GM19324 (cell line): ENCODE results near the gene PINLYP.

Source experiments
- ATAC-seq: cut with Tn5 transposase; IDR thresholded peaks from one replicate; pipeline ENCODE4 v1.9.1; 2021; ENCODE audit warnings: mild to moderate bottlenecking, moderate library complexity; ENCODE audit not compliant: unreplicated experiment, low FRiP score

PINLYP gene

DNA sequence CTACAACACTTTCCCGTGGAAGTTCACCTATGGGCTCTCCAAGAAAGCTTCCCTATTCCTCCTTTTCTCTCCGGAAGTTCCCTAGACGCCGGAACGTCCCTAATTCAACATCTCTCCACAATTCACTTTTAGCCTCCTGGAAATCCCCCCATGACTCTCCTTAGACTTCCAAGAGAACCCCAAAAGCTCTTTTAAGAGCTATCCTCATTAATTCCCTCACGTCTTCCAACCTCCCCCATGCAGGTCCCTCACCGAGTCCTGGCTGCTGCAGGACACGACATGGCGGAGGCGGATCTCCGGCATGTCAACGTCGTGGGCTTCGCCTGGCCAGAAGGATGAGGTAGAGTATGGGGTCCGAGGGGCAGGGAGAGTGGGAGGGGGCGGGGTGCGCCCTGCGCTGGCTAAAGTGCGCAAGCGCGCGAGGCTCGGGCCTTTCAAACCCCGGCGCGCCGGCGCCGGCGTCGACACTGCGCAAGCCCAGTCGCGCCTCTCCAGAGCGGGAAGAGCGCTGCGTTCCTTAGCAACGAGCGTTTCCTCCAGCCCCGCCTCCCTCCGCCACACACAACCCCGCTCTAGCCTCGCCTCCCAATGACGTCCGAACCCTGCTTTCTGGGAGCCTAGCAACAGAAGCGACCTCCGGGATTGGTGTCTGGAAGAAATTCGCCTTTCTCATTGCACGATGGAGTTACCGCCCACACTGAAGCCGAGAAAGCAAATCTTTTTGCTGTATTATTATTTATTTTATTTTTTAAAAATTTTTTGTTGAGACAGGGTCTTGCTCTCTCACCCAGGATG lies at the start of gene PINLYP, which contains the start of gene XRCC1:
Gene PINLYP (plus strand): TSS at position 646 of the 795 bp plus-strand sequence. CDS start 1,391 bp downstream, outside the sequence.
Gene XRCC1 (minus strand): TSS at position 372 of the 795 bp plus-strand sequence. CDS start 69 bp downstream, at position 303.
- ATAC-seq: peak; percentile 97

DNA sequence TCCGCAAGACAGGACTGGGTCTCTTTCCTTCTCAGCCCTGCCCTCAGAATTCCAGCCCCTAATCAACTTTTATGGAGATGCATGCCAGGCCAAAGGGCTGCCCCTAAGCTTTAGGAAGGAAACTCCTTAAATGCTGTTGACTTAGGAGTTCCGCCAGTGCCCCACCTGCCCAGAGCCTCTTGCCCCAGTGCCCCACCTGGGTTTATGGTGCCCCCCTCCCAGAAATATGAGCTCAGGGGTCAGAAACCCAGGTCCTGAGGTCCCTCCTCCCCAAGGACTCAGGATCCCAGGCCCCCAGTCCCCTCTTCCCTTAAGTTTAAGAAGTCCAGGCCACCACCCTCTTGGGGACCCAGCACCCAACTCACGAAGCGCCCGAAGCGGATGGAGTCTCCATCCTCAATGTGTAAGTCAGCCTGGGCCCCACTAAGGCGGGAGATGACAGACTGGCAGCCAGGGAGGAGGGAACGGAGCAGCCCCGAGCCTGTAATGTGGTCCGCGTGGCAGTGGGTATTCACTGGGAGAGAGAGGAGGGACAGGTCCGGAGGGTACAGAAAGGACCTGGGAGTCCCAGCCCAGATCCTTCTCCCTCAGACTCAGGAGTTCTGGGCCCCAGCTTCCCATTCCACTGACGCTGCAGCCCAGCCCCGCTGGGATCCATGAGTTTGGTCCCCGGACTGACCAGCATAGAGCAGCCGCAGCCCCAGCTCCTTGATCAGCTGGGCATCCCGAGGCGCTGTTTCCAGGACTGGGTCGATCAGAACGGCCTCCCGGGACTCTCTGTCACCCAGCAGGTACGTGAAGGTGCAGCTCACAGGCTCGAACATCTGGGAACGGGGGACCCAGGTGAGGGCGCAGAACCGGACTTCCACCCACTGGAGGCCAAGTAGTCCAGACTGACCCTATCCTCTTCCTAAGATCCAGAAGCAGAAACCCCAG lies 49.5 kb upstream of the PINLYP start:
- ATAC-seq: no peak

DNA sequence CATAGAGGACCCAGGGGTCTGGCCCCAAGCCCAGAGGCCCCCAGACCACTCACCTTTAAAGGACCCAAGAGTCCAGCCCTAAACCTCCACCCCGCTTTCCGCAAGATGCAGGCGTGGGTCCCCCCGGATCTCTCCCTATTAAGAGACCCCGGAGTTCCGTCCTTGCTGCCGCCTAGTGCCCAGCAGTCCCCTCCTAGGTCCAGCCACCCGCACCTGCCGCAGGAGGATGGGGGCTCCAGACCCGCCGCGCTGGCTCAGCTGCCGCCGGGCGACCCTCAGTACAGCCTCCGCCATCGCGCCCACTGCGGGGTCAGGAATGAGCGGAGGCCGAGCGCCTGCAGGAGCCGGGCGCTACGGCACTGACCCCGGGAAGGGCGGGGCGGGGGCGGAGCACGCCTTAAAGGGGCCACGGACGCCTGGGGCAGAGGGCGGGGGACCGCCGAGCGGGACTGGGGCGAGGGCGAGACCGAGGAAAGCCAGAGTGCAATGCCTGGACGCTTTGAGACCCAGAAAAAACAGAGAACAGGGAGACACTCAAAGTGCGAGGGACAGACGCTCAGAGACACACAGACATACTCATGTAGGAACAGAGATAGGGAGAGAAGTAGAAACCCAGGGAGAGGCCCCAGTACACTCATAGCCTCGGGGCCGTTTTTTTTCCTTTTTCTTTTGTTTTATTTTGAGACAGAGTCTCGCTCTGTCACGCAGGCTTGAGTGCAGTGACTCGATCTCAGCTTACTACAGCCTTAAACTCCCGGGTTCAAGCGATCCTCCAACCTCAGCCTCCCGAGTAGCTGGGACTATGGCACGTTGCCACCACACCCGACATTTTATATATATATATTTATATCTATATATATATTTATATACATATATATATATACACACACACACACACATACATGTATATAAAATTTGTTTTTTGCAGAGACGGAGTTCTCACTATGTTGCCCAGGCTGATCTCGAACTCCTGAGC lies 48.4 kb upstream of the PINLYP start, which contains the start of gene ETHE1:
Gene ETHE1 (minus strand): TSS at position 318 of the 976 bp plus-strand sequence. CDS start 24 bp downstream, at position 294.
- ATAC-seq: peak; percentile 85

DNA sequence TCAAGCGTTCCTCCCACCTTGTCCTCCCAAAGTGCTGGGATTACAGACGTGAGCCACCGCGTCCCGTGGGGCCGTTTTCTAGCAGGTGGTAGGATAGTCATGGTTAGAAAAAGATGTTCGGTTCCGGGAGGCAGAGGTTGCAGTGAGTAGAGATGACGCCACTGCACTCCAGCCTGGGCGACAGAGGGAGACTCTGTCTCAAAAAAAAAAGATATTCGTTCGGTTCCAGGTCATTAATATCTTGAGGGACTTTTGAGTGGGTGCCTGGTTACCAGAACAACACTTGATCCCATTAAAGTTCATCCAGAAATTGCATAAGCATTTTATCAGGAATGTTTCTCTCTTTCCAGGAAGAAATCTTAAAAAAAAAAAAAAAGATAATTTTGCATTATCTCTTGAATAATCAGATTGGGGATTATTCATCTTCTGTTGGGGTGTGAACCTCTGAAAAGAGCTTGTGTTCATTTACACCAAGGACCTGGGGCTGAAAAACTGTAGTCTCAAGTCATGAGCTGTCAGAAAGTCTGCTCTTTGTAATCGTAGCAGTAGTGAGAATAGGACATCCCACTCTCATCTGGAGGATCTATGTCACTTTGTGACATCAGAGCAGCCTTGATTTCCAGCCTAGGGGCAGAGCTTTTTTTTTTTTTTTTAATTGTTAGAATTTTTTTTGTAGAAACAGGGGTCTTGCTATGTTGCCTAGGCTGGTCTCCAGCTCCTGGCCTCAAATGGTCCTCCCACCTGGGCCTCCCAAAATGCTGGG lies 47.6 kb upstream of the PINLYP start:
- ATAC-seq: no peak

DNA sequence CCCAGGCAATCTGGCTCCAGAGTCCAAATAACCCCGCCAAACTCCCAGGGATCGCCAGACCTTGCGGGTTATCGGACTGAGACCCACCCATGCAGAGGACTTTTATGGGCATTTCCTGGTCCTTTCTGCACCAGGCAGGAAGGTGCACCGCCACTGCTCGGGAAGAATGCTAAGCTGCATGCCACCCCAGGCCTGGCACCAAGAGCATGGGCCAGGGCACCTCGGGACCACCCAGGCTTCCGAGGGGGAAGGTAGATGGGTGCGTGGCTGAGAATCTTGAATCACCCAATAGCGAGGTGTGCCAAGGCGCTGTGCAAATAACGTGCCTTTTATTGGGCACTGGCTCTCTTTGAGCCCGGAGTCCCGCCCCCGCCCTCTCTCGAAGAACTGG lies 43.0 kb upstream of the PINLYP start:
- no peak for ATAC-seq

DNA sequence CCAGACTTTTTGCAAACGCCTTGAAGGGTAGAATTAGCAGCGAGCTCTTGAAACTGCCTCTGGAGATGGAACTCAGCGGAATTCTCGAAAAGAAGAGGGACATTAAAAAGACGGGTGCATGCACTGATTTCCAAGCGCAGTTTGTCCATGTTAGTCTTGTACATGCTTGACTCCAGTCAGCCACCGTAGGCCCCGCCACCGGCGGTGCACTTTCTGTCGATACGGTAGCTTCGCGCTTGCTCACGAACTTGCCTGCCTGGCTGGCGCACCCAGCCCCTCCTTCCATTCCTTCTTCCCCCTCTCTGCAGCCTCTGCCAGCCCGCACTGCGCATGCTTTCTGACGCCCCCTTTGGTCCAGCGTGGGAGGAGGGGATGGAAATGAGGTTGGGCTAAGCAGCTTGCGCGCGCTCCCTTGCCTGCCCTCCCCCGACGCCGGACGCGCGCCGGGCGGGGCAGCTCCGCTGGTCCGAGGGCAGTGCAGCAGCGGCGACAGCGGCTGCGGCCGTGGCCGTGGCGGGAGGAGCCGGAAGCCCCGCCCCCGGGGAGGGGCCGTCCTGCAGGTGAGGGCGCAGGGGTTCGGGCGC lies 42.5 kb upstream of the PINLYP start, which contains the start of gene ZNF575:
Gene ZNF575 (plus strand): TSS at position 227 of the 584 bp plus-strand sequence. CDS start 1,235 bp downstream, outside the sequence.
- peak; percentile 80 for ATAC-seq

DNA sequence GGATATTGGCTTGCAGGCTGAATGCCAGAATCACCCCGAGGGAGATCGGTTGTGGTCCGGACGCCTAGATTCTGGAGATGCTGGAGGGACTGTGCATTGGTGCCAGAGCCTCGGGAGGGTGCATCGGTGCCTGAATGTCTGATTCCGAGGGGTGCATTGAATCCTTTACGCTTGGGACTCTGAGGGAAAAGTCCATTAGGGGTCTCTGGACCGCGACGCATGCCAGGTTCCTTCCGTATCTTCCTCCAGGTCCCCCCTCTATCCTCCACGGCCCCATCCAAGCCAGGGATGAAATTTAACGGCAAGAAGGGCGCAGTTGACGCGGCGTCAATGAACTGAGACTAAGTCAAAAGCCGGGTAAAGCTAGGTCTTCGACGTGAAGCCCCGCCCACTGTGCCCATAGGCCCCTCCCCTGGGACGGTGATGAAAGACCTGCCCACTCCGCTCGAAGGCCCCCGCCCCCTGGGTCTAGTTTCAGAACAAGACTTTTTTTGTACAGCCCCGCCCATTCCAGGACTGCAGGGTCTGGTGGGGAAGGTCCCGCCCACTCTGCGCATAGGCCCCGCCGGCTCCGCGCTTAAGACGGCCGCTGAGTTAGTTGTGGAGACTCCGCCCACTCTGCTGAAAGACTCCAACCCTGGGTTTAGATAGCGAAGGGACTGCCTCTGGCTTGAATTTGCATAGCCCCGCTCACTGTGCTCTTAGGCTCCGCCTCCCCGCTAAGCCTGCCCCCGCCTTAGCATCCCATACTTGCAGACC lies 41.9 kb upstream of the PINLYP start:
- ATAC-seq: peak; percentile 57

DNA sequence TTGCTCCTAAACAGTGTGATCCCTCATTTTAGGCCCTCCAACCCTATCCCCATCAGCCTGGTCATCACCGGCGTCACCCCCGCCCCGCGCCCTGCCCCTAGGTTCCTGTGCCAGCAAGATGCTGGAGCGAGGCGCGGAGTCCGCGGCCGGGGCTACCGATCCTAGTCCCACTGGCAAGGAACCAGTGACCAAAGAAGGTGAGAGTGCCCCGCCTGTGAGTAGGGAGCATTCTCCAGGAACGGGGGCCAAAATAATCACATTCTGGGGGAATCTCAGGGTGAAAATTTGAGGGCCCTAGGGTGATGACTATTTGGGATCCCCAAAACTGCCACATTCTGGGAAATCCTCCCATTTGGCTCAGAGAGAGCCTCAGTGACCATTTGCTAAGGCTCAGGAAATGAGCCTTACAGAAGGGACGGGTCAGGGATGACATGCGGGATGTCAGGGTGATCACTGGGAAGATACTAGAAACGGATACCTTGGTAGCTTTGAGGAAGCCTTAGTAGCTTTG lies 41.2 kb upstream of the PINLYP start:
- ATAC-seq: no peak

DNA sequence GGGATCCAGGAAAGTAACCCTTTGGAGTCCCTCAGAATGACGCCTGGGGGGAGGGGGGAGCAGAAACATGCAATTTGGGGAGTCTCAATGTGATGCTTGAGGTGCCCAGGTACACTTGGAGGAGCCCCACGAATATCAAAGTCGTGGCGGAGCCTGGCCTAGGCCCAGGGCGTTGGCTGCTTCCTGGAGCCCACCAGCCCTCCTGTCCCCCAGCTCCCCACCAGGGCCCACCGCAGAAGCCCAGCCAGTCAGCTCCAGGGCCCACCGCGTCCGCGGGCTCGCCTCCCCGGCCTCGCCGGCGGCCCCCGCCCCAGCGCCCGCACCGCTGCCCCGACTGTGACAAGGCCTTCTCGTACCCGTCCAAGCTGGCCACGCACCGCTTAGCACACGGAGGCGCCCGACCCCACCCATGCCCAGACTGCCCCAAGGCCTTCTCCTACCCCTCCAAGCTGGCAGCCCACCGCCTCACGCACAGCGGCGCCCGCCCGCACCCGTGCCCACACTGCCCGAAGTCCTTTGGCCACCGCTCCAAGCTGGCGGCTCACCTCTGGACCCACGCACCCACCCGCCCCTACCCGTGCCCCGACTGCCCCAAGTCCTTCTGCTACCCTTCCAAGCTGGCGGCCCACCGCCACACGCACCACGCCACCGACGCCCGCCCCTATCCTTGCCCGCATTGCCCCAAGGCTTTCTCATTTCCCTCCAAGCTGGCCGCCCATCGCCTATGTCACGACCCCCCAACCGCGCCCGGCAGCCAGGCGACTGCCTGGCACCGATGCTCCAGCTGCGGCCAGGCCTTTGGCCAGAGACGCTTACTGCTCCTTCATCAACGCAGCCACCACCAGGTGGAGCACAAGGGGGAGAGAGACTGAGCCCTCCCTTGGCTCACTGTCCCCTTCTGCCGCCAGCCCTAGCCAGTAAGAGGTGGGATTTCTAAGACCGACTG lies 40.5 kb upstream of the PINLYP start:
- ATAC-seq: no peak

DNA sequence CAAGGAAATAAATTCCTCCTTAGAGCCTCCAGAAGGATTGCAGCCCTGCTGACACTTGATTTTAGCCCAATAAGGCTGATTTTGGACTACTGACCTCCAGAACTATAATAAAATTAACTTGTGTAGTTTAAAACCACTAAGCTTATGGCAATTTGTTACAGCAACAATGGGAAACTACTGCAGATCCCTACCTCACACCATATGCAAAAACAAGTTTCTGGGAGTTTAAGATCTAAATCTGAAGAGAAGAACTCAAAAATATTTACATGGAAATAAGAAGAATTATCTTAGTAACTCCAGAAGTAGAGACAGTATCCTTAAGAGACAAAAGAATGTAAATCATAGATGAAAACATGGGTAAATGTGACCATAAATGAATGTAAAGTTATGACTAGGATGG lies 36.7 kb upstream of the PINLYP start:
- ATAC-seq: no peak

DNA sequence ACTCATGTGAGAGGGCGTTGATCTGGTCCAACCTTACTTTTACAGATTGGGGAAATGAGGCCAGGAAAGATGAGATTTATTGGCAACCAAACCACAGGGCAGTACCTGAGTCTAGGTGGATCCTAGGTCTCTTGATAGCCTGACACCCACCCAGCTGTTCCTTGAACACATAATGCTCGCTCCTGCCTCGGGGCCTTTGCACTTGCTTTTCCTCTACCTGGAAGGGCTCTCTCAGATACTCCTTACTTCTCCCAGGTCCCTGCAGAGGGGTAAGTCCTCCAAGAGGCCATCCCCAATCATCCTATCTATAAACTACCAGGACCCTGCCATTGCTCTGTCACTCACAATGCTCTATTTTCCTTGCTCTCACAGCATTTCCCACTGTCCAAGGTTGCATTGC lies 35.2 kb upstream of the PINLYP start:
- no peak for ATAC-seq

DNA sequence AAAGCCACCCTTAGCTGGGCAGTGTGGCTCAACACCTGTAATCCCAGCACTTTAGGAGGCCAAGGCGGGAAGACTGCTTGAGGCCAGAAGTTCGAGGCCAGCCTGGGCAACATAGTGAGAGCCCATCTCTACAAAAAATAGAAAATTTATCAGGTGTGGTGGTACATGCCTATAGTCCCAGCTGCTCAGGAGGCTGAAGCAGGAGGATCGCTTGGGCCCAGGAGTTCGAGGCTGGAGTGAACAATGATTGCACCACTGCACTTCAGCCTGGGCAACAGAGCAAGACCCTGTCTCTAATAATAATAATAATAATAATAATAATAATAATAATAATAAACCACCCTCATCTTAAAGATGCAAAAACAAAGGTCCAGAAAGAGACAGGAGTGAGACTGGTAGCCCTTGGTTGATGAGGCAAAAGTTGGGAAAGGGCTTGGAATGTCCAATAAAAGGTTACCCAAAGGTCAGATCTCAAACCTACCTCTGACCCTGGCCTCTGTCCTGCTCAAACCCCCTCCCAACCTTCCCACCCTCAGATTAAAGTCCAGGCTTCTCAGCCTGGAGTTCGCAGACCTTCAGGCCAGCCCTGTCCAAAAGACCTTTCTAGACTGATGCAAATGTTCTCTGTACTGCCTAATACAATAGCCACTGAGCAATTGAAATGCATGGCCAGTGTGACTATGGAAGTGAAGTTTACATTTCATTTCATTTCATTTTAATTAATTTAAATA lies 33.5 kb upstream of the PINLYP start:
- ATAC-seq: no peak

DNA sequence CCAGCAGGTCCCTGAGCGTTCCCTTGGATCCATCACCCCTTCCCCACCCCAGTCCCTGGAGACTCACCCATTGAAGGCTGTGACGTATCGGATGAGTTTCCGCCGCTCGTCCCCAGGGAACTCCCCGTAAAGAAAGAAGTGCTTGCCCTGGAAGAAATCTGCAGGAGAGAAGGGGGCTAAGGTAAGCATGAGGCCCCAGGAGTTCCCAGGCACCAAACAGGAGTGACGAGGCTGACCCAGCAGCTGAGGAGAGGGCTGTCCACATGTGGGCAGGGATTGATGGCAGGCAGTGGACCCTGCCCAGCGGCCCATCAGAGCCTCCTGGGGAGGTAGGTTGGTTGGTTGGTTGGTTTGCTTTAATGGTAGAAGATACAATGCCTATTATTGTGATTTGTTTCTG lies 31.5 kb upstream of the PINLYP start:
- ATAC-seq: no peak

DNA sequence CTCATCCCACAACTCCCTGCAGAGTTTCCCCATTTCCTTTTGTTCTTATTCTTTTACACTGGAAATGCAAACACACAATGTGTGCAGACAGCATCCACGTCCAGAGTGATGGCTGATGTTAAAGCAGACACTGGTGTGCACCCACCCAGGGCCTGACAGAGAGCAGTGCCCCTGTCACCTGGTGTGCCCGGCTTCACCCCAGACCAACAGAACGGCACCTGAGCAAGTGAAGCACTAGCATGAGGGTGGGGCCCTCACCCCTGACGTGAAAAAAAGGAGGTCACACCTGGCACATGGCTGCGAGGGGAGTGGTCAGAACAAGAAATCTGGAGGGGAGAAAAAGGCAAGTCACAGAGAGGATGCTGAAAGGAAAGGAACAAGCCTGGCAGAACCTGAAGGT lies 30.3 kb upstream of the PINLYP start:
- no peak for ATAC-seq

DNA sequence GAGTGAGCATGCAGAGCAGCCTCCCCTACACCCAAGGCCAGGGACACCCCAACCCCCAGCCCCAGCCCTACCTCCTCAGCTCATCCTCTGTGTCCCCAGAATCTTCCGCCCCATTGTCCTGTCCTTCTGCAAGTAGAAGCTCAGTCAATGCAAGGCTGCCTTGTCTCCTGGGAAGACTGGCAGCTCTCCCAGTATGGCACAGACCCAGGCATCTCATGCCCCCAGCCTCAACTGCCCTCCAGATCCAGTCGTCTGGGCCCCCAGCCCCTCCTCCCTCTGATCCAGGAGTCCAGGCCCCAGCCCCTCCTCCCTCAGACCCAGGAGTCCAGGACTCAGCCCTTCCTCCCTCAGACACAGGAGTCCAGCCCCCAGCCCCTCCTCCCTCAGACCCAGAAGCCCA lies 29.6 kb upstream of the PINLYP start:
- ATAC-seq: no peak

DNA sequence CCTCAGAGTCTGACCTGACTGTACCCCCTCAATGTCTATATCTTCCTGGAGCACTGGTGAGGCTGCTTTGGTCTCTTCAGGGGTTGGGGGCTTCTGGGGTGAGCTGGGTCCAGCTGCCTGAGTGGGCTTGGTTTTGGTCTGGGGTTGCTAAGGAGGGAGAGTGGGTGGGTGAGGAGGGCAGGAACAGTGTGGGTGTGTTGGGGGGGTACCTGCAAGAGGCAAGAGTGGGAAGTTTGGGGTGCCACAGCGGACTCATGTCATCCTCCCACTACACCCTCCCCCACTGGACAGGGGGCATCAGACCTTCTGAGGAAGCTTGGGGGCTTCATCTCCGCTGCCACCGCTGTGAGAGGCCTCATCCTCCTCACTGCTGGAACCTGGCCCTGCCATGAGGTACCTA lies 29.0 kb upstream of the PINLYP start:
- no peak for ATAC-seq
